ENCODE results near the gene ZNF592. TPM values are rescaled to one million over a fixed set of nuclear protein-coding genes. Genes with fewer than 3 reads are reported as not detected.

The ZNF592 gene
- total and polyA plus RNA-seq, 2 of the 13 experiments (the other 11 are each of a cell fraction or from before 2014, with no cell fraction given), result 8.2 to 9.8 TPM

GRCh38 chr15:84772031-84772430, 23.6 kb downstream of the ZNF592 start:
- CTCF ChIA-PET (ENCODE audit: low intra/inter-chr PET ratio, low total read pairs), result no interaction called here
- peaks cover 53% of the 10 kb centered on the region for H3K79me2 ChIP-seq (ENCODE audit: insufficient read depth, low read length)
- in situ Hi-C loops (cut with HindIII; ENCODE audit: extremely low pct_ligation_motif_present, low pct_unique_long_range_greater_than_20kb) (no loop called here), intact Hi-C loops (cut with micrococcal nuclease; ENCODE audit: unreplicated experiment) (no loop called here)
- peaks cover 9 to 29% of the 10 kb centered on the region in 2 experiments; a peak in 4 of 5 replicates for H3K36me3 ChIP-seq (replicated peaks in 1 of 2; ENCODE audit: control insufficient read depth in 1 of 2, insufficient read depth in 2 of 2, low read length in 2 of 2)
- H3K9me3 ChIP-seq (ENCODE audit: low read length), result no peaks in the 10 kb centered on the region
- DNase-seq (ENCODE audit: low spot score) (no peak), ATAC-seq (no peak), FAIRE-seq (no peak)
- H3K4me3 ChIP-seq (replicated peaks in 1 of 3; ENCODE audit: insufficient read depth in 1 of 3, low read depth in 2 of 3, low read length in 3 of 3), result no peak overlapping the region
- H4K20me1 ChIP-seq (ENCODE audit: insufficient read depth, low read length), result no peaks in the 10 kb centered on the region; the same call in none of the 2 replicates
- no peak overlapping the region for H2AFZ ChIP-seq (ENCODE audit: low read length)
- TF ChIP-seq ZBTB10 (CRISPR knock-in tag; IDR thresholded peaks at IDR 0.05; ENCODE audit: borderline replicate concordance) (no peak), MAZ (IDR thresholded peaks at IDR 0.05; ENCODE audit: borderline replicate concordance, low read depth, low read length) (no peak), MAZ (CRISPR knock-in tag; IDR thresholded peaks at IDR 0.05; ENCODE audit: low read depth) (no peak), TBX2 (CRISPR knock-in tag; IDR thresholded peaks at IDR 0.05; ENCODE audit: borderline replicate concordance) (no peak), KDM2A (CRISPR knock-in tag; IDR thresholded peaks at IDR 0.05; ENCODE audit: borderline replicate concordance, low read depth) (no peak), HCFC1 (IDR thresholded peaks at IDR 0.05; ENCODE audit: low read depth, low read length) (no peak), EEA1 (CRISPR knock-in tag; IDR thresholded peaks at IDR 0.05; ENCODE audit: borderline replicate concordance) (no peak), ZBTB34 (CRISPR knock-in tag; IDR thresholded peaks at IDR 0.05) (no peak), IRX3 (CRISPR knock-in tag; IDR thresholded peaks at IDR 0.05; ENCODE audit: borderline replicate concordance, low read depth) (no peak), ZNF275 (CRISPR knock-in tag; IDR thresholded peaks at IDR 0.05; ENCODE audit: borderline replicate concordance) (no peak)
- peaks cover 25% of the 10 kb centered on the region for H3K4me1 ChIP-seq (ENCODE audit: insufficient read depth, low read length)
- POLR2A ChIA-PET, result no interaction called here
- BruUV-seq (replicated peaks), result no TSS peak
- no peak overlapping the region for H3K27ac ChIP-seq (ENCODE audit: extremely low read length, insufficient read depth, low read length)
- H3K27me3 ChIP-seq (ENCODE audit: control insufficient read depth in 1 of 2, insufficient read depth in 2 of 2, low read length in 2 of 2), result no peaks in the 10 kb centered on the region; a peak in 1 of 5 replicates
- no peak overlapping the region for H3K9ac ChIP-seq (ENCODE audit: insufficient read depth, low read depth, low read length)
- no peak overlapping the region for H3K4me2 ChIP-seq (ENCODE audit: low read depth, low read length)
- 99% methylated on average over 5 of the region's 5 CpGs for WGBS (ENCODE audit: low lambda C conversion rate)
